GM19099 (cell line): ENCODE results near the gene TRIO.

ENCODE experiments used
- POLR2A ChIP-seq: IDR thresholded peaks from 3 replicates; pipeline ENCODE4 v1.6.1; 2011; ENCODE audit warnings: low read depth; ENCODE audit not compliant: insufficient read length; ENCODE audit errors: extremely low read depth

Gene TRIO

GRCh38 chr5:14115323-14115895 lies 27.7 kb upstream of the TRIO start:
- TF ChIP-seq POLR2A, result no peak

GRCh38 chr5:14118551-14119320 lies 24.4 kb upstream of the TRIO start:
- no peak for TF ChIP-seq POLR2A

- no peak for TF ChIP-seq POLR2A
Observed at GRCh38 chr5:14120176-14120575, 23.0 kb upstream of the TRIO start.

GRCh38 chr5:14121552-14121951 lies 21.6 kb upstream of the TRIO start:
- no peak for TF ChIP-seq POLR2A

- TF ChIP-seq POLR2A, result no peak
Observed at GRCh38 chr5:14122089-14122488, 21.1 kb upstream of the TRIO start.

- no peak for TF ChIP-seq POLR2A
Observed at GRCh38 chr5:14123551-14123950, 19.6 kb upstream of the TRIO start.

GRCh38 chr5:14123974-14124482 lies 19.1 kb upstream of the TRIO start:
- TF ChIP-seq POLR2A, result no peak

GRCh38 chr5:14125262-14125661 lies 17.9 kb upstream of the TRIO start:
- TF ChIP-seq POLR2A, result no peak

- no peak for TF ChIP-seq POLR2A
Observed at GRCh38 chr5:14127587-14127986, 15.6 kb upstream of the TRIO start.

GRCh38 chr5:14128079-14128478 lies 15.1 kb upstream of the TRIO start:
- no peak for TF ChIP-seq POLR2A

- TF ChIP-seq POLR2A, result no peak
Observed at GRCh38 chr5:14129123-14129522, 14.0 kb upstream of the TRIO start.

GRCh38 chr5:14131855-14132503 lies 11.2 kb upstream of the TRIO start:
- no peak for TF ChIP-seq POLR2A

GRCh38 chr5:14133394-14133793 lies 9.7 kb upstream of the TRIO start:
- no peak for TF ChIP-seq POLR2A

- no peak for TF ChIP-seq POLR2A
Observed at GRCh38 chr5:14134083-14134482, 9.1 kb upstream of the TRIO start.

- no peak for TF ChIP-seq POLR2A
Observed at GRCh38 chr5:14134771-14135170, 8.4 kb upstream of the TRIO start.

- TF ChIP-seq POLR2A, result no peak
Observed at GRCh38 chr5:14135621-14136020, 7.5 kb upstream of the TRIO start.

GRCh38 chr5:14136228-14136627 lies 6.9 kb upstream of the TRIO start:
- no peak for TF ChIP-seq POLR2A
